ENCODE measurements around the gene KIAA0513.
"Not testable (repeated sequence)": the region's sequence is repeated elsewhere in the genome, so short reads cannot be mapped to it uniquely, and the experiment has no call there.

KIAA0513 gene

DNA sequence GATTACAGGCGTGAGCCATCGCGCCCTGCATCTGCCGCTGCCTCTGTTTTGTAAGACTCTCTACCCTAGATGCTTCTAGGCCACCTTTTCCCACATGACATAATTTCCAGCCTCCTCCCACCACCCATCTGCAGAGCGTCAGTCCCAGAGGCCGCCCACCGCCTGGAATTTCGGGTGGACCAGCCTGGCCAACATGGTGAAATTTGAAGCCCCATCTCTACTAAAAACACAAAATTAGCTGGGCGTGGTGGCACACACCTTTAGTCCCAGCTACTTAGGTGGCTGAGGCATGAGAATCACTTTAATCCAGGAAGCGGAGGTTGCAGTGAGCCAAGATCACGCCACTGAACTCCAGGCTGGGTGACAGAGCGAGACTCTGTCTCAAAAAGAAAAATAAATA is 89.8 kb downstream of the KIAA0513 start:
- DNase-seq = no peak

DNA sequence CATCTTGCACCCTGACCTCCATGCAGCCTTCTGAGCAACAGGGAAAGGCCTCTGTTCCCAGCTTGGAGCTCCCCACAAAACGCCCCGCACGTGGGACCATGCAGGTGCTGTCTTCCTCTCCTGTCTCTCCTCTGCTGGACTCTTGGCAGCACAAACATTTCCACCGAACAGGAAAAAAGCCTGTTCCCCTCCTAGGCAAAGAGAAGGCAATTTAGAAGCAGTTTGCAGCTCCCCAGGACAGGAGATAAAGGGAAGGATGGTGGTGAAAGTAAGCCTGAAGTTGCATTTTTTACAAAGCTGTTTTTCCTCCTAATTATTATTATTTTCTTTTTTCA is 92.4 kb downstream of the KIAA0513 start:
- no peak for DNase-seq

DNA sequence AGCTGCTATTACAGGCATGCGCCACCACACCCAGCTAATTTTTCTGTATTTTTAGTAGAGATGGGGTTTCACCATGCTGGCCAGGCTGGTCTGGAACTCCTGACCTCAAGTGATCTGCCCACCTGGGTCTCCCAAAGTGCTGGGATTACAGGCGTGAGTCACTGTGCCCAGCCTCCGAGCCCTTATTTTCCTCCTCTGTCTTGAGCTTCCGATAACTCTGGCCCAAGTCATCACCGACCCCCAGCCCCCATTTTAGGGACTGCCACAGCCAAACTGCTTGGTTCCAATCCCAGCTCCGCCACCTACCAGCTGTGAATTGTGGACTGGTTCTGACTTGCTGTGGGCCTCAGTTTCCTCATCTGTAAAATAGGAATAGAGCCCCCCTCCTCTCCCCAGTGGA is 95.8 kb downstream of the KIAA0513 start:
- not testable (repeated sequence) for DNase-seq

DNA sequence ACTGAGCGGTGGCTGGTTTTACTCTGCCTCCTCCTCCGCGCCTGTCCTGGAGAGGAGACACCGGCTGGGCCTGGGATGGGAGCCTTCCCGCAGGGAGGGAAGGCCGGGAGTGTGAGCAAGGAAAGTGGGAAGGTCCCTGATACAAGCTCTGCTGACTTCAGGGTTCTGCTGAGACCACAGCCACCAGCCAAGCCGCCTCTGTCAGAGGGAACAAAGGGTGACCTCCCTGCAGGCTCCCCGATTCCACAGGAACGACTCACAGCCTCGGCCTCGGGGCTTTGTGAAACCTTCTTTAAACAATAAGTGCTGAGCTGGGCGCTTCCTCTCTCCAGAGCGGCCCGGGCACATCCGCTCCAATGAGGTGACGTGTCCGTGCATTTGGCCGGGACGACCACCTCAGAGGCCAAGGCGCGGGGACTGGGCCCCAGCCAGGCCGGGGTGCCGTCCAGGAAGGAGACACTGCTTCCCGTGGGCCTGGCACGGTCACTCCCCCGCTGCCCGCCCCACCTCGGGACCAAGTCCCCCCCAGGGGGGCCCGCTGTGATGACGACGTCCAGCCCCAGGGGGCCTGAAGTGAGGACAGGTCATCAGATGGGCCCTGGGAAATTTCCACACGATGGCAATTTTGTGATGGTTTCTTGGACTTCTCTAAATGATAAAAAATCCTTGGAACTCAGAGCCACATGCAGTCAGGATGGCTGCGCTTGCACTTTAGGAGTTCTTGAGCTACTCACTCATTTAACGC is 96.5 kb downstream of the KIAA0513 start:
- no peak for DNase-seq

DNA sequence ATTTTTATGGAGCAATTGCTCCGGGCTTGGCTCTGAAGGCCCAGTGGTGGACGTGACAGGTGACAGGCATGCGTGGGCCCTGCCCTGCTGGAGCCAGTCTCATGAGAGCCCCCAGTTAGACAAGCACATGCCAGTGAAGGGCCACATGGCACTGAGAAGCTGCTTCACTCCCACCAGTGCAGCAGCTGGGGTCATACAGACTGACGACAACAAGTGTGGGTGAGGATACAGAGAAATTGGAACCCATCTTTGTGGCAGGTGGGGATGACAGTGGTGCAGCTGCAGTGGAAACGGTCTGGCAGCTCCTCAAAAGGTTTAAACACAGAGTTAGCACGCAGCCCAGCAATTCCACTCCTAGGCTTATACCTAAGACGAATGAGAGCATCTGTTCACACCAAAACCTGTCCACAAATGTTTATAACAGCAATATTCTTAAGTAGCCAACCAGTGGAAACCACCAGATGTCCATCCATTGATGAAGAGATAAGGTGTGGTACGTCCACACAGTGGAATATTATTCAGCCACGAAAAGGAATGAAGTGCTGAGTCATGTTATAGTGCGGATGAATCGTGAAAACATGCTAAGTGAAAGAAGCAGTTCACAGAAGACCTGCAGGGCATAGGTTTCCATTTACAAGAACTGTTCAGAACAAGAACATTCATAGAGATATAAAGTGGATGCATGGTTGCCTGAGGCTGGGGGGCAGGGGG is 97.2 kb downstream of the KIAA0513 start:
- DNase-seq = no peak

DNA sequence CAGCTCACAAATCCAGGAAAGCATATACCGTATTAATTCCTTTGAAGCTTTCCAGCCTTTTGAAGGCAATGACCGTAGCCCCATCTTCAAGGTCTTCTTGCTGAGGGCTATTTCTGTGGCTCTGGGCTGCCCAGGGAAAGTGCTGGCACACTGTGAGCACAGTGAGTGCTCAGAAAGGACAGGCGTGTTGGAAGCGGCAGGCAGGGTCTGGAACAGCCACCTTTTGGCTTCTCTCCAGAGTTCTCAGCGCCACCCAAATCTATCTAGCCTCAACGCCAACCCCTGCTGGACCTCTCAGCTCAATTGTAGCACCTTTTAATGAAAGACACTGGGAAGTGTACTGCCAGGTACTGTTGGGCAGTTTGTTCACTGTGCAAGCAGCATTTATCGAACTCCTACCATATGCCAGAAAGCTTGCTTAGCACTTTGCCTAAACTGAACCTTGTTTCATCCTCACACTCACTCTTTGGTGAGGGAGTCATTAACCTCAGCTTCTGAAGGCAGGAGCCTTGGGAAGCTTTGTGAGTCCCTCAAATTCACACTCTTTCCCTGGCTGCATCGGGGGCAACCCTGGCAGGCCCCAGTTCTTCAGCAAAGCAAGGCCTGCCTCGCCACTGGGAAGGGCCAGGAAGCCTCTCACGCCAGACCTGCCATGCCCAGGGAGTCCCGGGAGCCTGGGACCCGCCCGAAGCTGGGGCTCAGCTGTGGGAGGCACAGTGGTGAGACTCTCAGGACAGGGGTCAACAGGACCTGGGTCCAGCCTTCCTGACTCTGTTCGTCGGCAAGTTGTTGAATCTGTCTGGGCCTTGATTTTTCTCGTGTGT is 98.2 kb downstream of the KIAA0513 start:
- no peak for DNase-seq

DNA sequence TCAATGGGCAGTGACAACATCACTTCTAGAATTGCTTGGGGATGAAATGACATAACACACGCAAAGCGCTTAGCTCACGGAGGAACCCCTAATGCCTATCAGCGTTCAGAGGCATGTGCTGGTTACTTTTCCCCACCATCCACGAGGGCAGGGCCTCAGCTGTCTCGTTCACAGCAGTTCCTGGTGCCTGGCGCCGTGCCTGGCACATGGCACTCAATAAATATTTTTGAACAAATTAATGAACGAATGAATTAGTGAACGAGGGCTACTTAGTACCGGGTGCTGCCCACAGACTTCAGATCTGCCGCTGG is 98.8 kb downstream of the KIAA0513 start:
- no peak for DNase-seq

DNA sequence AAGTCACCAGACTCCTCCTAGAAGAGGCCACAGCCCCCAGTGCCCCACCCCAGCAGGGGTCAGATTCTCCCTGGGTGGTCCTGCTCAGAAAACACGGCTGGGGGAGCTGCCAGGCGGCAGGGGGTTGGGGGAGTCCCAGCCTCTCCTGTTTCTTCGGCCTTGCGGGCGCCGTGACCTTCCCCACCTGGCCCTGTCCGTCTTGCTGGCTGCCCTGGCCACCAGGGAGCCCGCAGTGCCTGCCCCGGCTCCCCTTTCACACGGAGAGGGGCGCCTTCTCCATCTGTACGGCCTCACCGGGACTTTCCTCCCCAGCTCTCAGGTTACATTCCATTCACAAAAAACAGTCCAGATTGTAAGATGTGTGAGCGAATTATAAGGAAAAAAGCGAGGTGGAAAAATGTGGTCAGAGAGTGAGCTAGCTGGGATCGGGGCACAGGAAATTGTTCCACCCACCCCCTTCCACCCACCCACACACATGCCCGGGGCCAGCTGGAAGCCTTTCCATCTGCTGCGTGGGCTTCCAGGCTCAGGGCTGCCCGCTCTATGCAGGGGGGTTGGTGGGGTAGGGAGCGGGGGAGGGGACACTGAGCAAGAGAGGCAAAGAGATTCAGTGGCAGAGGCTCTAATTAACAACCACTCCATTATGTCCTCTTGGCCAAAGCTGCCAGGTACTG is 99.2 kb downstream of the KIAA0513 start:
- no peak for DNase-seq

DNA sequence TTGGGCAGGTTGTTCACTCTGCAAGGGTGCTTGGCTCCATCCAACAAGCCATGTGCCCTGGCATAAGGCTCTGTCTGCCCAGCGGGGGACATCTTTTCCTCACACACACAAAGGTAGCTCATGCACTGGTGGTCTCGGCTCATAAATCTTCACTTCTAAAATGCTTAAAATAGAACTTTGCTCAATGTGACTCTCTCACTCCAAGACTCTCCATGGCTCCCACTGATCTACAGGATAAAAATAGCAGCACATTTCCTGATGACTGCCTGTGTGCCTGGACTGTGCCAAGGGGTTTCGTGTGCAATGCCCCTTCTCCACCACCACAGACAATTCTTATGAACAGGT is 99.8 kb downstream of the KIAA0513 start:
- no peak for DNase-seq

DNA sequence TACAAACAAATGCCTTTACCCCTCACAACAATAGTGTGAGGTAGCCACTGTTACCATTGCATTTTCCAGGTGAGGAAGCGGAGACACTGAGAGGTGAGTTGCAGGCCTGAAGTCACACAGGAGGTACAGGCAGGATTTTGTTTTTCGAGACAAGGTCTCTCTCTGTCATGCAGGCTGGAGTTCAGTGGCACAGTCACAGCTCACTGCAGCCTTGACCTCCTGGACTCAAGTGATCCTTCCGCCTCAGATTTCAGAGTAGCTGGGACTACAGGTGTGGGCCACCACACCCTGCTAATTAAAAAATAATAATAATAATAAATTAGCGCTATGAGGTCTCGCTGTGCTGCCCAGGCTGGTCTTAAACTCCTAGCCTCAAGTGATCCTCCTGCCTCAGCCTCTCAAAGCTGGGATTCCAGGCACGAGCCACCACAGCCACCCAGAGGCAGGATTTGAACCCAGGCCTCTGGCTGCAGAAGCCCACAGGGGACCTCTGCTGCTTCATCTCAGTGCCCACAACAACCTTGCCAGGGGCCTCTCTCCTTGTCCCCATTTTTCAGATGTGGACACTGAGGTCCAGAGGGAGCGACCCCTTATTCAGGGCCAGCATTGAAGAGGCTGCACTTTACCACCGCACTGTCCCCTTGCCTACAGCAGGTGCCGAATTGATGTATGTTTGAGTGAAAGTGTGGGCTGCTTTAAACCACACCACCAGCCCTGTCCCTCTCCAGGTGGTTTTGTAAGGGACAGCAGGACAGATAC is 100.7 kb downstream of the KIAA0513 start:
- no peak for DNase-seq

DNA sequence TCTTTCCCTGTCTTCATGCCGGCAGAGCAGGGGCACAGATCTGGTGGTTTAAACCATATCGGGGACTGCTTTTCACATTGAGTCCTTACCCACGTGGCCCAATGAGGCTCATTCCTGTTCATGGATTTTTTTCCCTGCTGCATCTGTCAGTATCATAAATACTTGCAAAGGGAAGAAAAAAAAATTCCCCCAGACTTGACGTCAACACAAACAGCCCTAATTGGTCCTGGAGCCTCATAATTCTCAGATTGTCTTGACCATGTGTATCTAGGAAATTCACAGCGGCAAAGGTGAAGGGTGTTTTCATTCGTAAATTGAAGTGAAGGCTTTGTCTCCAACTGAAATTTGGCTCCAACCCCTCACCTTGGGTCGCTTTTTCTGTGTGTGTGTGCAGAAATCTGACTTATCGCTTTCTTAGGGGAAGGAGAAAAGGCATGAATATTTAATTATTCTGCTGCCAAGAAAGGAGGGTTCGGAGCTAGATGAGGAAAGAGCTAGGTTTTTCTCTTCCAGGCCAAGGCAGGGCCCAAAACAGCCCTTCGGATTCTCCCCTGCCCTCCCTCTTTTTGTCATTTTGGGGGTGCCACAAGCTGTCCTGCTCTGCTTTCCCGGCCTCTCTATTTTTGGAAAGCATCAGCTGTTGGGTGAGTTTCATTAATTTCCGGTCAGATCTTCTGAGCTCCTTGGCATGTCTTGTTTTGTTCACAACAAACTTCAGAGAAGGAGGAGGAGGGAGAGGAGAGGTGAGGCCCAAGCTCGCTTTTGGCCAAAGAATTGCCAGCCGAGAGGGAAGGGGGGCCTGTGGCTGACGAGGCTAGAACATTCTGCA is 102.5 kb downstream of the KIAA0513 start:
- no peak for DNase-seq

DNA sequence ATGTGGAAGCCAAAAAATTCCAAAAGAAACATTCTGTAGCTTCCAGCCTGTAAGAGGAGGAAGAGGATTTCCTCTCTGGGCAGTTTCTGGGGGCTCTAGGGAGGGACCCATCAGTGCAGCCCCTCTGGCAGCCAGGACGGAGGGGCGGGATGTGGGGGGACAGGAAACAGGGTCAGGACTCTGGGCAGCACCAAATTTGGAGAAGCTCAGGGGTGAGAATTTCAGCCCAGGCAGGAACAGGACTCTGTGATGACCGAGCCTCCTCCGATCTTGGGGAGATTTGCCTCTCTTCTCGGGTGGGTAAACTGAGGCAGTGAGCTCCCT is 103.1 kb downstream of the KIAA0513 start:
- DNase-seq = no peak

DNA sequence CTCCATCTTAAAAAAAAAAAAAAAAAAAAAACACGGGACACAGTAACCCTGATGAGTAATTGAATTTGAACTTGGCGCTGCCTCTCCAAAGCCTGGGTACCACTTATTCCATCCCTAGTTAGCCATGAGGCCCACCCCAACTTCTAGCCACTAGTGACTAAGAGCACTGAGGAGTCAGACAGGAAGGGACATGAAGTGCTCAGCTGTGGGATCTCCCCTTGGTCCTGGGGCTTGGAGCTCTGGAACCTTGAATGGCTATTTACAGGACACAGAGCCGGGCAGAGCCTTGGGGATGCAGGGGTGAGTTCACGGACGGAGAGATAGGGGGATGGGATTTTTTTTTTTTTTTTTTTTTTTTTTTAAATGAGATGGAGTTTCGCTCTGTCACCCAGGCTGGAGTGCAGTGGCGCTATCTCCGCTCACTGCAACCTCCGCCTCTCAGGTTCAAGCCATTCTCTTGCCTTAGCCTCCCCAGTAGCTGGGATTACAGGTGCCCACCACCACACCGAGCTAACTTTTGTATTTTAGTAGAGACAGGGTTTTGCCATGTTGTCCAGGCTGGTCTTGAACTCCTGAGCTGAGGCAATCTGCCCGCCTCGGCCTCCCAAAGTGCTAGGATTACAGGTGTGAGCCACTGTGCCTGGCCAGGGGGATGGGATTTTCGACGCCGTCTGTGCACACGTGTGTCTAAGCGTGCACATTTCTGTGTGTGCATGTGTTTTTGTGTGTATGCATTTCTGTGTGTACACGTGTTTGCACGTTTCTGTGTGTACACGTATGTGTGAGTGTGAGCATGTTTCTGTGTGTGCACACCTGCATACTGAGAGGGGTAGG is 105.1 kb downstream of the KIAA0513 start:
- DNase-seq = no peak

DNA sequence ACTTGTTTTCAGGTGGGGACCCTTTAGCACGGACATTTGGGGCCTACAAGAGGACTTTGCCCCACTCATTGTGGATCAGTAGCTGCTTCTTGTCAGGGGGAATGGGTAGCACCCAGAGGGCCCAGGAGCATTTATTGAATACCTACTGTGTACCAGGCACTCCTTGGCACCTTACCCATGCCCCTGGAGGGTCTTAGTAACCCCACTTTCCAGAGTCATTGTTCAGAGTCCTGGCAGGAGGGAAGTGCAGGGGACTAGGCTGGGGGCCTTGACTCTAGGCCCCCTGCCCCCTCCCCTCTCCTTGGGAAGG is 105.7 kb downstream of the KIAA0513 start:
- no peak for DNase-seq

DNA sequence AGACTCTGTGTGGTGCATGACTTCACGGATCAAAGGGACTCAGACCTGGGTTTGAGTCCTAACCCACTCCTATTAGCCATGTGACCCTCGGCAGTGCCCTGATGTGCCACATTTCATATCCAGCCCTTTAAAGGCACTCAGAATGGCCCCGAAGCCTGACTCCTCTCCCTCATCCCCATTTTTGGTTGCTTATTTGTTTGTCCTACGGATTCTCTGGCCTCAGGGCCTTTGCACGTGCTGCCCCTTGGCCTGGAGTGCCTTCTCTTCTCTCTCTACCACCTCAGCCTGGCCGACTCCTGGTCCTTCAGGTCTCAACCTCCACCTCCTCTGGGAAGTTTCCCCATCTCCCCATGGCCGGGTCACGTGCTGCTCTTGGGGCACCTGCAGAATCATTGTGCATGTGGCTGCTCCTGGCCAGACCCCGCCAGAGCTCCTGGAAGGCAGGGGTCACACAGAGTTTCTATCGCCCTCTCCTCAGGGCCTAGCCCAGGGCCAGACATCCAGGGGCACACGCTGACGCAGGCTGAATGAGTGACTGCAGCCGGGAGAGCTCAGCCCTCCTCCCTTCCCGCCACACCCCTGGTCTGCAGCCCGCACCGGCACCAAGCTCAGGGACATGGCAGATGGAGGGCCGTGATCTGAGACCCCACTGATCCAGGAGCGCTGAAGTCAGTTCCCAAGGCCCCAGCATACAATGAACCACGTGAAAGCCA is 106.6 kb downstream of the KIAA0513 start:
- DNase-seq = no peak

DNA sequence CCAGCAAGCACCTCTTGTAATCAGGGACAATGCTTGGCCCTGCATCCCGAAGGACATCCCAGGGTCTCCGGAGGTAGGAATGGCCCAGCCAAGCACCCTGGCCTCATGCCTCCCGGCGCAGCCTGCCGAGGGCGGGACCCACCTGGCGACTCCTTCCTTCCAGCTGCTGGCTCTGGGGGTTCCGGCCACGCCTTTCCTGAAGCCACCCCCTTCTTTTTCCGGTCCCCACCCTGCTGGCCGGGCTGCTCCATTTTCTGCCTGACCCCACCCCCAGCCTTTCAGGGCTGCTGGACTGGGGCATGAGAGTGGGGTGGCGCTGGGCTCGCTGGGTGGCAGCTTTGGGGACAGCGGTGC is 107.2 kb downstream of the KIAA0513 start:
- peak; percentile 16 for DNase-seq

DNA sequence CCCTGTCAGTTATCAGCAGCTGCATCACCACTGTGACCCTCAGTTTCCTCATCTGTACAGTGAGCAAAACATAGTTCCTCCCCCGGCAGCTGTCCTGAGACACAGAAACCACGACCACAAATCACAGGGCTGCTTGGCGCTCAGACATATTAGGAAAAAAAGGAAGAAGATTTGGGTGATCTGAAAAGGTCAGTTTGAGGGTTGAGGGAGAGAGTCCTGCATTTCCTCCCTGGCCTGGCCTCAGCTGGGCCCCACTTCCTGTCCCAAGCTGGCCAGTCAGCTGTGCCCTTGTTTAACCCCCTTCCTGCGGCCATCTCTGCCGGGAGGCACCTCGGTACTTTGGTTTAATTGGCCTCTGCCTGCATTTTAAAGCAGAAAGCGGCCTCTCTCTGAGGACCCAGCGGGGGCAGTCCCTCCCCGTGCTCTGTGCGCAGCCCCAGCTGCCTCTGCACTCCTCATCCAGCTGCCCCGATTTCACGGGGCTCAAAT is 108.7 kb downstream of the KIAA0513 start:
- peak; percentile 60 for DNase-seq

DNA sequence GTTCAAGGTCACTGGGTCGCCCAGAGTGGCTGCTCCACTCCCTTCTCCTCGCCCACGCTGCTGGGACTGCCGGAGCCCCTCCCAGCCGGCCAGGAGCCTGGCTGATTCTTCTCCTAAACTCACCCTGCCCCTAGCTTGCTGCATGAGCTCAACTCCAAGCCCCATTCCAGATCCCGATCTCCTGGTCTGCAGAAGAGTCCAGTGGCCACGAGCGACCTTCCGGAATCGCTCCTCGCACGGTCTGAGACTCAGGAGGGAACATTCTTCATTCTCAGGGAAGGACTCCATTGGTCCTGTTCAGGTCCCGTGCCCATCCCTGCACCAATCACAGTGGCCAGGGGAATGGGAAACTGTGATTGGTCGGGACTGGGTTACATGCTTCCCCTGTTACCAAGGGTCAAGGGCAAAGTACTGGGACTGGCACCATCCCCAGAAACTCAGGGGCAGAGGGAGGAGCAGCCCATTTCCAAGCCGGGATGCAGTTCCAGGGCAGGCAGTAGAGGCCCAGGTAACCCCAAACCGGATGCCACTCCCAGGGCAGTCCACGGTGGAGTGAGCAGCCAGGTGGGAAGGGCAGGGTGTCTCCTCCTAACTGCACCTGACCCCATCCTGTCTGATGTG is 109.2 kb downstream of the KIAA0513 start:
- DNase-seq = no peak

DNA sequence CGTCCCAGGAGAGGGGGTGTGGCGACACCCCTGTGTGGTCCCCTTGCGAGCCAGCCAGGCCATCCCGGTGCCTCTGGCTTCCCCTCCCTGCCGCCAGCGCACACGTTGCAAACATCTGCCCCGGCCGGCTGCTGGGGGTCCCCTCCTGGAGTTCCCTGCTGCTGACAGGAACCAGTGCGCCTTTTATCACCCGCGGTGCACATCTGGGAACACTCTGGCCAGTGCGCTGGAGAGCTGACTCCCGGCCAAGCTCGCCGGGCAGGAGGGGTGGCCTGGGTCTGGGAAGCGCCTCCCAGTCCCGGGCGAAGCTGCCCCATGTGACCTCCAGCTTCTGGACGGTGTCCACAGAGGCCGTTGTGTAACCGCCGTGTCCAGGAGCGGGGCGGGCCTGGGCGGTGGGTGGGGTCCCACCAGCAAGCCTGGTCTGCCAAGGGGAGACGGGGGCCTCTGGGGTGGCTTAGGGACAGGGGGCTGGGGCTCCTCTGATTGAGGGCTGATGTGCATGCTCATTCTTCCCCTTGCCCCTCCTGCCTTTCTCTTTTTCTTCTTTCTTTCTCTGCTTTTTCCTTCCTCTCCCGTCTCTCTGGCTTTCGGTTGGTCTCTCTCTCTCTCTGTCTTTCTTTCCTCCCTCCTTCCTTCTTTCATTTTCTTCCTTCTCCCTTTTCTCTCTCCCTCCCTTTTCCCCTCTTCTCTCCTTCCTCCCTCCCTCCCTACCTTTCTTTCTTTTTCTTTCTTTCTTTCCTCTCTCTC is 109.9 kb downstream of the KIAA0513 start:
- no peak for DNase-seq

All from hematopoietic multipotent progenitor cell treated with erythropoietin and hydrocortisone succinate and interleukin-3 and kit ligand, for 6 days (in vitro differentiated cells).